ENCODE results near the gene PDE4D. TPM values are rescaled to one million over a fixed set of nuclear protein-coding genes. Genes with fewer than 3 reads are reported as not detected.
A peak's percentile ranks its signal among the peaks of the same experiment; 100 is the strongest.

The PDE4D gene
- total RNA-seq, 2 experiments from 2014 or later = 40.5 to 41.2 TPM

GRCh38 chr5:59246145-59246869, 647.2 kb downstream of the PDE4D start:
- CTCF ChIA-PET = interaction anchor here (1.0 kb wide), 1 partner anchor 59 kb away, joined by 3 read pairs; no protein-coding TSS in a partner anchor
- Mint-ChIP-seq H3K36me3 (ENCODE audit: low read depth) (no peaks in the 10 kb centered on the region), H3K4me1 (ENCODE audit: low read depth) (no peaks in the 10 kb centered on the region), H3K4me3 (no peak overlapping the region), H3K9me3 (no peaks in the 10 kb centered on the region), H3K27me3 (ENCODE audit: low read depth) (peaks cover 18% of the 10 kb centered on the region), H3K27ac (no peak overlapping the region)
- intact Hi-C loops (cut with micrococcal nuclease) = loop anchor here (2.0 kb wide), 1 partner anchor 26 kb away; no protein-coding TSS in a partner anchor
- no peak for DNase-seq

GRCh38 chr5:59245198-59245597, 648.3 kb downstream of the PDE4D start:
- CTCF ChIA-PET = no interaction called here
- no peak overlapping the region for H3K4me3 Mint-ChIP-seq
- no peak for DNase-seq
- no peak overlapping the region for H3K27ac Mint-ChIP-seq
- H3K36me3 Mint-ChIP-seq (ENCODE audit: low read depth) = no peaks in the 10 kb centered on the region
- no peaks in the 10 kb centered on the region for H3K9me3 Mint-ChIP-seq
- no peaks in the 10 kb centered on the region for H3K4me1 Mint-ChIP-seq (ENCODE audit: low read depth)
- intact Hi-C loops (cut with micrococcal nuclease) = no loop called here
- peaks cover 16% of the 10 kb centered on the region for H3K27me3 Mint-ChIP-seq (ENCODE audit: low read depth)

- peaks cover 26% of the 10 kb centered on the region for H3K27me3 Mint-ChIP-seq (ENCODE audit: low read depth)
- no peak overlapping the region for H3K27ac Mint-ChIP-seq
- CTCF ChIA-PET = interaction anchor here (1.1 to 1.2 kb wide), 2 partner anchors 24 to 67 kb away, joined by 3 to 4 read pairs; no protein-coding TSS in a partner anchor
These were observed 652.0 kb downstream of the PDE4D start for GRCh38 chr5:59241552-59241951.

GRCh38 chr5:59241119-59241518, 652.4 kb downstream of the PDE4D start:
- CTCF ChIA-PET = interaction anchor here (1.1 to 1.2 kb wide), 2 partner anchors 24 to 66 kb away, joined by 3 to 4 read pairs; no protein-coding TSS in a partner anchor
- no peak overlapping the region for H3K27ac Mint-ChIP-seq
- intact Hi-C loops (cut with micrococcal nuclease) = no loop called here
- DNase-seq = no peak
- H3K4me3 Mint-ChIP-seq = no peak overlapping the region
- no peaks in the 10 kb centered on the region for H3K9me3 Mint-ChIP-seq
- H3K4me1 Mint-ChIP-seq (ENCODE audit: low read depth) = peaks cover 22% of the 10 kb centered on the region
- H3K36me3 Mint-ChIP-seq (ENCODE audit: low read depth) = no peaks in the 10 kb centered on the region
- H3K27me3 Mint-ChIP-seq (ENCODE audit: low read depth) = peaks cover 31% of the 10 kb centered on the region

More at GRCh38 chr5:59241552-59241951, 652.0 kb downstream of the PDE4D start:
- DNase-seq = no peak
- intact Hi-C loops (cut with micrococcal nuclease) = no loop called here
- no peak overlapping the region for H3K4me3 Mint-ChIP-seq
- H3K4me1 Mint-ChIP-seq (ENCODE audit: low read depth) = peaks cover 22% of the 10 kb centered on the region
- H3K9me3 Mint-ChIP-seq = no peaks in the 10 kb centered on the region
- H3K36me3 Mint-ChIP-seq (ENCODE audit: low read depth) = no peaks in the 10 kb centered on the region

- Mint-ChIP-seq H3K4me3 (no peak overlapping the region), H3K9me3 (no peaks in the 10 kb centered on the region), H3K27me3 (ENCODE audit: low read depth) (peaks cover 38% of the 10 kb centered on the region), H3K27ac (no peak overlapping the region), H3K4me1 (ENCODE audit: low read depth) (peaks cover 22% of the 10 kb centered on the region), H3K36me3 (ENCODE audit: low read depth) (no peaks in the 10 kb centered on the region)
- DNase-seq = peak; percentile 35
- CTCF ChIA-PET = interaction anchor here (0.9 to 1.0 kb wide), 2 partner anchors 22 to 50 kb away, joined by 3 to 4 read pairs; no protein-coding TSS in a partner anchor
- intact Hi-C loops (cut with micrococcal nuclease) = loop anchor here (1.0 to 5.0 kb wide), 16 partner anchors 35 to 1916 kb away; no protein-coding TSS in a partner anchor
These were observed 655.2 kb downstream of the PDE4D start for GRCh38 chr5:59238126-59238902.

- H3K27me3 Mint-ChIP-seq (ENCODE audit: low read depth) = peaks cover 34% of the 10 kb centered on the region
- no peaks in the 10 kb centered on the region for H3K9me3 Mint-ChIP-seq
- H3K36me3 Mint-ChIP-seq (ENCODE audit: low read depth) = no peaks in the 10 kb centered on the region
- CTCF ChIA-PET = interaction anchor here (0.6 to 0.9 kb wide), 2 partner anchors 39 to 915 kb away, joined by 3 read pairs; no protein-coding TSS in a partner anchor
- no peak for DNase-seq
- H3K4me3 Mint-ChIP-seq = no peak overlapping the region
- H3K4me1 Mint-ChIP-seq (ENCODE audit: low read depth) = peaks cover 22% of the 10 kb centered on the region
- intact Hi-C loops (cut with micrococcal nuclease) = loop anchor here (5.0 kb wide), 3 partner anchors 525 to 1915 kb away; no protein-coding TSS in a partner anchor
- no peak overlapping the region for H3K27ac Mint-ChIP-seq
These were observed 656.5 kb downstream of the PDE4D start for GRCh38 chr5:59236986-59237385.

- DNase-seq = no peak
- CTCF ChIA-PET = interaction anchor here (0.6 to 0.9 kb wide), 2 partner anchors 40 to 914 kb away, joined by 3 read pairs; no protein-coding TSS in a partner anchor
- no peaks in the 10 kb centered on the region for H3K36me3 Mint-ChIP-seq (ENCODE audit: low read depth)
- H3K4me1 Mint-ChIP-seq (ENCODE audit: low read depth) = peaks cover 22% of the 10 kb centered on the region
- intact Hi-C loops (cut with micrococcal nuclease) = loop anchor here (5.0 kb wide), 3 partner anchors 526 to 1914 kb away; no protein-coding TSS in a partner anchor
- H3K27me3 Mint-ChIP-seq (ENCODE audit: low read depth) = peaks cover 37% of the 10 kb centered on the region
- no peaks in the 10 kb centered on the region for H3K9me3 Mint-ChIP-seq
- no peak overlapping the region for H3K27ac Mint-ChIP-seq
- no peak overlapping the region for H3K4me3 Mint-ChIP-seq
These were observed 657.1 kb downstream of the PDE4D start for GRCh38 chr5:59236448-59236847.

GRCh38 chr5:59234236-59234635, 659.3 kb downstream of the PDE4D start:
- Mint-ChIP-seq H3K36me3 (ENCODE audit: low read depth) (no peaks in the 10 kb centered on the region), H3K27me3 (ENCODE audit: low read depth) (peaks cover 31% of the 10 kb centered on the region), H3K4me1 (ENCODE audit: low read depth) (peaks cover 17% of the 10 kb centered on the region), H3K4me3 (no peak overlapping the region), H3K9me3 (no peaks in the 10 kb centered on the region), H3K27ac (no peak overlapping the region)
- intact Hi-C loops (cut with micrococcal nuclease) = no loop called here
- DNase-seq = no peak
- CTCF ChIA-PET = interaction anchor here (1.1 kb wide), 1 partner anchor 134 kb away, joined by 4 read pairs; no protein-coding TSS in a partner anchor

GRCh38 chr5:59231221-59231931, 662.1 kb downstream of the PDE4D start:
- CTCF ChIA-PET = no interaction called here
- H3K27me3 Mint-ChIP-seq (ENCODE audit: low read depth) = peaks cover 26% of the 10 kb centered on the region
- no peaks in the 10 kb centered on the region for H3K4me1 Mint-ChIP-seq (ENCODE audit: low read depth)
- no peak for DNase-seq
- intact Hi-C loops (cut with micrococcal nuclease) = no loop called here
- H3K4me3 Mint-ChIP-seq = no peak overlapping the region
- H3K27ac Mint-ChIP-seq = no peak overlapping the region
- H3K9me3 Mint-ChIP-seq = no peaks in the 10 kb centered on the region
- H3K36me3 Mint-ChIP-seq (ENCODE audit: low read depth) = no peaks in the 10 kb centered on the region

GRCh38 chr5:59222687-59223511, 670.6 kb downstream of the PDE4D start:
- Mint-ChIP-seq H3K9me3 (peaks cover 2% of the 10 kb centered on the region), H3K36me3 (ENCODE audit: low read depth) (no peaks in the 10 kb centered on the region), H3K4me1 (ENCODE audit: low read depth) (no peaks in the 10 kb centered on the region), H3K4me3 (no peak overlapping the region), H3K27ac (no peak overlapping the region), H3K27me3 (ENCODE audit: low read depth) (peaks cover 4% of the 10 kb centered on the region)
- intact Hi-C loops (cut with micrococcal nuclease) = no loop called here
- CTCF ChIA-PET = interaction anchor here (0.6 to 4.6 kb wide), 7 partner anchors 10 to 1622 kb away, joined by 3 to 21 read pairs (median 5); no protein-coding TSS in a partner anchor
- no peak for DNase-seq

- intact Hi-C loops (cut with micrococcal nuclease) = no loop called here
- no peak overlapping the region for H3K27ac Mint-ChIP-seq
- CTCF ChIA-PET = interaction anchor here (1.7 to 4.6 kb wide), 4 partner anchors 31 to 159 kb away, joined by 6 to 21 read pairs (median 7); no protein-coding TSS in a partner anchor
- peaks cover 4% of the 10 kb centered on the region for H3K27me3 Mint-ChIP-seq (ENCODE audit: low read depth)
- H3K4me1 Mint-ChIP-seq (ENCODE audit: low read depth) = no peaks in the 10 kb centered on the region
- DNase-seq = no peak
- H3K9me3 Mint-ChIP-seq = peaks cover 2% of the 10 kb centered on the region
- no peaks in the 10 kb centered on the region for H3K36me3 Mint-ChIP-seq (ENCODE audit: low read depth)
- H3K4me3 Mint-ChIP-seq = no peak overlapping the region
These were observed 671.8 kb downstream of the PDE4D start for GRCh38 chr5:59221769-59222168.
